HL-60 (cell line): ENCODE data around the gene EPS15.

Experiments used
- GABPA ChIP-seq: IDR thresholded peaks from 2 replicates; pipeline ENCODE4 v1.6.1; 2012; ENCODE audit warnings: low read depth
- POLR2AphosphoS5 ChIP-seq: IDR thresholded peaks from 2 replicates; pipeline ENCODE4 v1.6.1; 2012; ENCODE audit warnings: low read depth
- TF ChIP-seq, protein P1 (sequence below): IDR thresholded peaks from one replicate; pipeline ENCODE4 v1.5.1; 2011; ENCODE audit warnings: low read length, control low read depth, inconsistent platforms; ENCODE audit not compliant: insufficient read depth
- TF ChIP-seq, protein P2 (sequence below): IDR thresholded peaks from 2 replicates; pipeline ENCODE4 v1.6.1; 2012; ENCODE audit warnings: low read depth; ENCODE audit not compliant: insufficient replicate concordance

DNA sequence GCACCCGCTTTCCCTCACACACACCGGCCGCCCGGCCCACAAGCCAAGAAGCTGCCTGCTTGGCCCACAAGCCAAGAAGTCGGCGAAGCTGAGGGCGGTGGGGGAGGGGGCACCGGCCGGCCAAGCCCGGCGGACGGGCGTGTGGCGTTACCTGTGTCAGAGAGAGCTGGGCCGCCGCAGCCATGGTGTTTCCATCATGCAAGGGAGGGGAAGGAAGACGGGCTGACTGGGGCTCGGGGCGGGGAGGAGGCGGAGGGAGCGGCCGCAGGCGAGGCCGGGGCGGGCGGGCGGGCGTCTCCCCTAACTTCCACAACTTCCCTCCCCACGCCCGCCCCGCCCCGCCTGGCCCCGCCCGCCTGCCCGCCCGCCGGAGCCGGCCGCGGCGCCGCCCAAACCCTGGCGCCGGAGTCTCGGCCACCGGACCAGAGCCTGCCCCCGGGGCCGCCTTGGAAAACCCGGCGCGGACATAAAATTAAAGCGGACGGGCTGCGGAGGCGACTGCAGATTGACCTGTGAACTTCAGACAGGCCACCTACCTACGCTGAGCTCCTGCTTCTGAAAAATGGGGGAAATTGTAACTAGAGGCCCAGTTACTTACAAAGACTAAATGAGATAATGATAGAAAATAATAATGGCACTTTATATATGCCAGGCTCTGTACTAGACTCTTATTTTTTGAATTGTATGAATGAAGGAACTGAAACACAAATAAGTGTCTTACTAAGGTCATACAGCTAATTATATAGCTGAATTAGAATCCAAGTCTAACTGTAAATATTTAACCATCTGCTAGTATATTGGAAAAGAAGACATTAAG, at the start of gene EPS15:
- TF ChIP-seq, protein P1, sequence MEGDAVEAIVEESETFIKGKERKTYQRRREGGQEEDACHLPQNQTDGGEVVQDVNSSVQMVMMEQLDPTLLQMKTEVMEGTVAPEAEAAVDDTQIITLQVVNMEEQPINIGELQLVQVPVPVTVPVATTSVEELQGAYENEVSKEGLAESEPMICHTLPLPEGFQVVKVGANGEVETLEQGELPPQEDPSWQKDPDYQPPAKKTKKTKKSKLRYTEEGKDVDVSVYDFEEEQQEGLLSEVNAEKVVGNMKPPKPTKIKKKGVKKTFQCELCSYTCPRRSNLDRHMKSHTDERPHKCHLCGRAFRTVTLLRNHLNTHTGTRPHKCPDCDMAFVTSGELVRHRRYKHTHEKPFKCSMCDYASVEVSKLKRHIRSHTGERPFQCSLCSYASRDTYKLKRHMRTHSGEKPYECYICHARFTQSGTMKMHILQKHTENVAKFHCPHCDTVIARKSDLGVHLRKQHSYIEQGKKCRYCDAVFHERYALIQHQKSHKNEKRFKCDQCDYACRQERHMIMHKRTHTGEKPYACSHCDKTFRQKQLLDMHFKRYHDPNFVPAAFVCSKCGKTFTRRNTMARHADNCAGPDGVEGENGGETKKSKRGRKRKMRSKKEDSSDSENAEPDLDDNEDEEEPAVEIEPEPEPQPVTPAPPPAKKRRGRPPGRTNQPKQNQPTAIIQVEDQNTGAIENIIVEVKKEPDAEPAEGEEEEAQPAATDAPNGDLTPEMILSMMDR = no peak
- TF ChIP-seq POLR2AphosphoS5 (peak; percentile 58; the same call in 1 of the 2 replicates), GABPA (peak; percentile 37; the same call in 1 of the 2 replicates)
- TF ChIP-seq, protein P2, sequence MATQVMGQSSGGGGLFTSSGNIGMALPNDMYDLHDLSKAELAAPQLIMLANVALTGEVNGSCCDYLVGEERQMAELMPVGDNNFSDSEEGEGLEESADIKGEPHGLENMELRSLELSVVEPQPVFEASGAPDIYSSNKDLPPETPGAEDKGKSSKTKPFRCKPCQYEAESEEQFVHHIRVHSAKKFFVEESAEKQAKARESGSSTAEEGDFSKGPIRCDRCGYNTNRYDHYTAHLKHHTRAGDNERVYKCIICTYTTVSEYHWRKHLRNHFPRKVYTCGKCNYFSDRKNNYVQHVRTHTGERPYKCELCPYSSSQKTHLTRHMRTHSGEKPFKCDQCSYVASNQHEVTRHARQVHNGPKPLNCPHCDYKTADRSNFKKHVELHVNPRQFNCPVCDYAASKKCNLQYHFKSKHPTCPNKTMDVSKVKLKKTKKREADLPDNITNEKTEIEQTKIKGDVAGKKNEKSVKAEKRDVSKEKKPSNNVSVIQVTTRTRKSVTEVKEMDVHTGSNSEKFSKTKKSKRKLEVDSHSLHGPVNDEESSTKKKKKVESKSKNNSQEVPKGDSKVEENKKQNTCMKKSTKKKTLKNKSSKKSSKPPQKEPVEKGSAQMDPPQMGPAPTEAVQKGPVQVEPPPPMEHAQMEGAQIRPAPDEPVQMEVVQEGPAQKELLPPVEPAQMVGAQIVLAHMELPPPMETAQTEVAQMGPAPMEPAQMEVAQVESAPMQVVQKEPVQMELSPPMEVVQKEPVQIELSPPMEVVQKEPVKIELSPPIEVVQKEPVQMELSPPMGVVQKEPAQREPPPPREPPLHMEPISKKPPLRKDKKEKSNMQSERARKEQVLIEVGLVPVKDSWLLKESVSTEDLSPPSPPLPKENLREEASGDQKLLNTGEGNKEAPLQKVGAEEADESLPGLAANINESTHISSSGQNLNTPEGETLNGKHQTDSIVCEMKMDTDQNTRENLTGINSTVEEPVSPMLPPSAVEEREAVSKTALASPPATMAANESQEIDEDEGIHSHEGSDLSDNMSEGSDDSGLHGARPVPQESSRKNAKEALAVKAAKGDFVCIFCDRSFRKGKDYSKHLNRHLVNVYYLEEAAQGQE = no peak
